ENCODE data around the gene EVPL.

EVPL gene

GRCh38 chr17:76009447-76009846, 17.7 kb downstream of the EVPL start:
- no peak for DNase-seq (ENCODE audit: low read depth)
- no peak overlapping the region for H3K4me3 ChIP-seq (ENCODE audit: low read depth, low read length)
- no peak for TF ChIP-seq CTCF (conservative IDR thresholded peaks at IDR 0.05; ENCODE audit: low read depth, low read length)

GRCh38 chr17:76008630-76009425, 18.3 kb downstream of the EVPL start:
- no peak overlapping the region for H3K4me3 ChIP-seq (ENCODE audit: low read depth, low read length)
- TF ChIP-seq CTCF (conservative IDR thresholded peaks at IDR 0.05; ENCODE audit: low read depth, low read length): no peak
- DNase-seq (ENCODE audit: low read depth): no peak

- TF ChIP-seq CTCF (conservative IDR thresholded peaks at IDR 0.05; ENCODE audit: low read depth, low read length): no peak
- no peak overlapping the region for H3K4me3 ChIP-seq (ENCODE audit: low read depth, low read length)
- no peak for DNase-seq (ENCODE audit: low read depth)
These were observed 18.9 kb downstream of the EVPL start for GRCh38 chr17:76008208-76008607.

- no peak for DNase-seq (ENCODE audit: low read depth)
These were observed 19.3 kb downstream of the EVPL start for GRCh38 chr17:76007850-76008165.

GRCh38 chr17:76007131-76007849, 19.8 kb downstream of the EVPL start:
- TF ChIP-seq CTCF (conservative IDR thresholded peaks at IDR 0.05; ENCODE audit: low read depth, low read length): no peak
- H3K4me3 ChIP-seq (ENCODE audit: low read depth, low read length): no peak overlapping the region
- DNase-seq (ENCODE audit: low read depth): no peak

More at GRCh38 chr17:76007850-76008165, 19.3 kb downstream of the EVPL start:
- no peak overlapping the region for H3K4me3 ChIP-seq (ENCODE audit: low read depth, low read length)
- no peak for TF ChIP-seq CTCF (conservative IDR thresholded peaks at IDR 0.05; ENCODE audit: low read depth, low read length)

- no peak overlapping the region for H3K4me3 ChIP-seq (ENCODE audit: low read depth, low read length)
- TF ChIP-seq CTCF (conservative IDR thresholded peaks at IDR 0.05; ENCODE audit: low read depth, low read length): peak; percentile 79
- DNase-seq (ENCODE audit: low read depth): peak; percentile 67
These were observed 21.6 kb downstream of the EVPL start for GRCh38 chr17:76005263-76006149.

Data from choroid plexus epithelial cell (primary cell).